Left lung (tissue), 10 donors: Measurements from ENCODE around the gene RCAN3. TPM values are rescaled to one million over a fixed set of nuclear protein-coding genes. Genes with fewer than 3 reads are reported as not detected.

Source experiments
- ATAC-seq: fragments of 200-7000 bp; cut with Tn5 transposase; one replicate; pipeline ENCODE4 v1.9.1; 2020; ENCODE audit warnings: moderate library complexity
- DNase-seq, 4 donors: peaks; one replicate each; pipeline ENCODE4 v3.0.0-alpha.2; 2013 to 2020
- H3K27ac ChIP-seq, 2 donors: fragments of 200-600 bp; sonication (generic) in 1 of 2; one replicate each; pipeline versions ENCODE4 v1.5.0 to v1.8.0; 2020 to 2021
- H3K27me3 ChIP-seq, 2 donors: fragments of 200-600 bp; sonication (generic) in 1 of 2; one replicate each; pipeline versions ENCODE4 v1.5.0 to v1.8.0; 2020 to 2021
- H3K36me3 ChIP-seq, 2 donors: fragments of 200-600 bp; sonication (generic) in 1 of 2; one replicate each; pipeline versions ENCODE4 v1.5.0 to v1.8.0; 2020 to 2021
- H3K4me1 ChIP-seq, 2 donors: fragments of 200-600 bp; one replicate each; pipeline ENCODE4 v1.8.0; 2021
- H3K4me3 ChIP-seq, 2 donors: fragments of 200-600 bp; sonication (generic) in 1 of 2; one replicate each; pipeline versions ENCODE4 v1.5.0 to v1.8.0; 2020 to 2021; ENCODE audit warnings: mild to moderate bottlenecking in 1 of 2
- H3K9me3 ChIP-seq, 2 donors: fragments of 200-600 bp; sonication (generic) in 1 of 2; one replicate each; pipeline versions ENCODE4 v1.5.0 to v1.8.0; 2020 to 2021
- CTCF ChIP-seq, 2 donors: fragments of 200-600 bp; sonication (generic) in 1 of 2; IDR thresholded peaks; one replicate each; pipeline versions ENCODE4 v1.5.0 to v1.8.0; 2021; ENCODE audit warnings: antibody characterized with exemption in 2 of 2
- intact Hi-C, 2 donors: fragments of 100-400 bp; cut with DNase I; formaldehyde crosslinking; loops; one replicate each; pipeline versions ENCODE4 v1.11.2 to v1.14.2; 2022
- polyA plus RNA-seq, 6 donors: library from polyadenylated mRNA; unstranded; fragments of 120-200 nt; gene quantifications; one replicate each; pipeline ENCODE4 v1.2.1, GENCODE V29; 2013; ENCODE audit not compliant: insufficient read length in 6 of 6
- total RNA-seq, 2 donors: library from RNA; stranded (reverse); fragmentation: NEBNext Ultra II Directional; extraction: Animal tissue kit (Norgen Biotek cat#: 25700); gene quantifications; one replicate each; pipeline ENCODE4 v1.2.1, GENCODE V29; 2021
- donor health status: DM: no; HTN: yes; CAD: no.
- donor health status: DM: no; HTN: no; CAD: no.

The RCAN3 gene
- total and polyA plus RNA-seq, 8 donors, result 8.1 to 15.1 (median 10.9) TPM

DNA sequence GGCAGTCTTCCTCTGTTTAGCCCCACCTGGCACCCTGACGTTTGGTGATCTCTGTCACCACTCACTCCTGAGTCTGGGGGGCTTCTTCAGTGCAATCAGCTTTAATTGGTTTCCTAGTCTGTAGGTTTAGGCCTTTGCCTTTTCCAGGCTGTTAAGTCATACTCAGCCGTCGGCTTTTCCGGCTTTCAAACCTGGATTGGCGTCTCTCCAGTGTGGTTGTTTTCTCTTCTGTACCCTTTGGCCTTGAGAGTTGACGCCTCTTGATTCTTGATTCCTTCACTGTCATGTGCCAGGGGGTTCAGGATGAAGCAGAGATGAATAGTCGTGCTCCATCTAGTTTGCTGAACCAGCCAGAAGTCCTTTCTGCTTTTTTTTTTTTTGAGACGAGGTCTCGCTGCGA lies 78.1 kb downstream of the RCAN3 start:
- Histone ChIP-seq H3K9me3 (no peaks in the 10 kb centered on the region), H3K36me3 (no peaks in the 10 kb centered on the region), H3K27ac (no peak overlapping the region), H3K4me3 (no peak overlapping the region), H3K4me1 (no peaks in the 10 kb centered on the region), H3K27me3 (peaks cover 0 to 3% of the 10 kb centered on the region in 2 donors)
- ATAC-seq (no peak), DNase-seq (no peak)
- intact Hi-C loops, result no loop called here
- TF ChIP-seq CTCF (IDR thresholded peaks at IDR 0.05), result no peak

DNA sequence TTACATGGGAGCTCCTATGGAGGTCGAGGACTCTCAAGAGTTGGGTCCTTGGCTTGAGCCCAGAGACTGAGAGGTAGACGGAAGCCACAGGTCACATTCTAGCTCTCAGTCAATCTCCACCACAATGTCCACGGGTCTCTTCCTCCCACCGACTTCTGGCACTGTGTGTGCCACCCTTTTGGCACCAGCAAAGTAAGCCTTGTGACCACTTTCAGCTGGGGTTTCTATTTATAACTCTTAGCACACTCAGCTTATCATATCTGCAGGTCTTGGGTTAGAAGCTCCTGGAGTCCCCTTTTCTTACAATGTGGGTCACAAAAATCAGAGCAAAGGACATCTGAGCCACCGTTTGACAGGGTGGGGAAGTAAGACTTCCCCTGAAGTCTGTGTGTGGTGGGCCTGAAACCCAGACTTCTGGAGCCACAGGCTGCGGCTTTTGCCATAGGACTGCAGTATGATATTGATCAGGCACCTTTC lies 81.6 kb downstream of the RCAN3 start:
- ATAC-seq (peak; percentile 71), DNase-seq (peak in 1 of 4 donors; percentile 41)
- Histone ChIP-seq H3K36me3 (no peaks in the 10 kb centered on the region), H3K27me3 (peaks cover 0 to 9% of the 10 kb centered on the region in 2 donors), H3K9me3 (no peaks in the 10 kb centered on the region), H3K4me1 (no peaks in the 10 kb centered on the region), H3K27ac (no peak overlapping the region), H3K4me3 (no peak overlapping the region)
- no peak for TF ChIP-seq CTCF (IDR thresholded peaks at IDR 0.05)
- intact Hi-C loops, result no loop called here

DNA sequence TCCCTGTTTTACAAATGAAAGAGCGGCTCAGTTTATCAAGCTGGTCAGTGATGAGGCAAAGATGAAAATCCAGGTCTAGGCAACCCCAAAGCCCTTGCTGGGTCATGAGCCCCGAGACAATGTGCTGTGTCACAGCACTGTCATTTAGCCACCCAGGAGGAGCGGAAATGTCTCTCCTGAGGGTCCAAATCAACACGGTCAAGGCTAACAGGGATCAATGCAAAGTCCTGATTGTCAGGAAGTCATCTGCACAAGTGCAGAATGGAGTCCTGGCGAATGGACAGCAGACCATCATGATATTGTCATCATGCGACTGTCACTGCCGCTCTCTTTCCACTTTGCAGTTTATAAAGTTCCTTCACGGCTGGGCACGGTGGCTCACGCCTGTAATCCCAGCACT lies 83.5 kb downstream of the RCAN3 start:
- intact Hi-C loops, result no loop called here
- TF ChIP-seq CTCF (IDR thresholded peaks at IDR 0.05), result no peak
- Histone ChIP-seq H3K27ac (no peak overlapping the region), H3K9me3 (no peaks in the 10 kb centered on the region), H3K4me1 (no peaks in the 10 kb centered on the region), H3K27me3 (peaks cover 0 to 9% of the 10 kb centered on the region in 2 donors), H3K36me3 (no peaks in the 10 kb centered on the region), H3K4me3 (no peak overlapping the region)
- DNase-seq, result no peak
- ATAC-seq, result no peak

GRCh38 chr1:24586970-24587820 lies 84.6 kb downstream of the RCAN3 start:
- ATAC-seq (peak; percentile 88), DNase-seq (peak in 1 of 4 donors; percentile 48)
- Histone ChIP-seq H3K27me3 (peaks cover 0 to 14% of the 10 kb centered on the region in 2 donors), H3K27ac (no peak overlapping the region), H3K4me3 (no peak overlapping the region), H3K9me3 (no peaks in the 10 kb centered on the region), H3K4me1 (no peaks in the 10 kb centered on the region), H3K36me3 (no peaks in the 10 kb centered on the region)
- intact Hi-C loops, result no loop called here
- peak; percentile 64 to 69 for TF ChIP-seq CTCF (IDR thresholded peaks at IDR 0.05)

GRCh38 chr1:24588573-24588972 lies 85.9 kb downstream of the RCAN3 start:
- Histone ChIP-seq H3K9me3 (no peaks in the 10 kb centered on the region), H3K27me3 (peaks cover 0 to 14% of the 10 kb centered on the region in 2 donors), H3K4me3 (no peak overlapping the region), H3K4me1 (no peaks in the 10 kb centered on the region), H3K27ac (no peak overlapping the region), H3K36me3 (no peaks in the 10 kb centered on the region)
- intact Hi-C loops, result no loop called here
- TF ChIP-seq CTCF (IDR thresholded peaks at IDR 0.05), result no peak
- ATAC-seq (no peak), DNase-seq (no peak)
